ENCODE measurements around the gene MAST4. TPM values are rescaled to one million over a fixed set of nuclear protein-coding genes. Genes with fewer than 3 reads are reported as not detected.

MAST4 gene
- total RNA-seq, 1 experiment from 2014 or later = 10.9 TPM

DNA sequence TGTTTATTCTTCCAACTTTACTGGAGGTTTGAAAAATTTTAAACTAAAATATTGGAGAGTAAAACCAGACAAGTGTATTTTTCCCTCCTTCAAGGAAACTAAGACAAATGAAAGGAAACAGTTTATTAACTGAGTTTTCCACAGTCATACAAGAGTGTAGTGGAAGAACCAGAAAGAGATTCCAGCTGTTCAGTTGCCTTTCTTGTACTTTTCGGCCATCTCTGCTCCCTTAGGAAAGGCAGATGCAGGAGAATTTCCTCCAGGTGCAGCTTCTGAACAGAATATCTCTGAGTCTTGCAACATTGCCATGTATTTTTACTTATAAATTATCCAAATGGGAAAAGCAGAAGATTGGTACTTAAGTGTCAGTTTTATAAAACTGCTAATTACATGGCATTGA is 217.1 kb downstream of the MAST4 start:
- no peak overlapping the region for H3K27ac Mint-ChIP-seq (ENCODE audit: unreplicated experiment)
- H3K9me3 Mint-ChIP-seq (ENCODE audit: low read depth, unreplicated experiment) = no peaks in the 10 kb centered on the region
- CTCF ChIA-PET = no interaction called here
- DNase-seq = no peak
- TF ChIP-seq CTCF (IDR thresholded peaks at IDR 0.05; ENCODE audit: unreplicated experiment) = no peak
- H3K4me3 Mint-ChIP-seq (ENCODE audit: low read depth, unreplicated experiment) = no peak overlapping the region
- no TSS peak for BruUV-seq (replicated peaks)
- H3K36me3 Mint-ChIP-seq (ENCODE audit: insufficient read depth, unreplicated experiment) = no peaks in the 10 kb centered on the region
- intact Hi-C loops (cut with micrococcal nuclease; ENCODE audit: unreplicated experiment) = loop anchor here (5.0 kb wide), 2 partner anchors 44 to 174 kb away; no protein-coding TSS in a partner anchor
- H3K4me1 Mint-ChIP-seq (ENCODE audit: low read depth, unreplicated experiment) = no peaks in the 10 kb centered on the region
- peaks cover 4% of the 10 kb centered on the region for H3K27me3 Mint-ChIP-seq (ENCODE audit: unreplicated experiment)

- Mint-ChIP-seq H3K4me3 (ENCODE audit: low read depth, unreplicated experiment) (no peak overlapping the region), H3K27ac (ENCODE audit: unreplicated experiment) (no peak overlapping the region), H3K9me3 (ENCODE audit: low read depth, unreplicated experiment) (no peaks in the 10 kb centered on the region), H3K4me1 (ENCODE audit: low read depth, unreplicated experiment) (no peaks in the 10 kb centered on the region), H3K27me3 (ENCODE audit: unreplicated experiment) (no peaks in the 10 kb centered on the region), H3K36me3 (ENCODE audit: insufficient read depth, unreplicated experiment) (no peaks in the 10 kb centered on the region)
- no TSS peak for BruUV-seq (replicated peaks)
- intact Hi-C loops (cut with micrococcal nuclease; ENCODE audit: unreplicated experiment) = loop anchor here (2.0 to 5.0 kb wide), 4 partner anchors 43 to 394 kb away; no protein-coding TSS in a partner anchor
- TF ChIP-seq CTCF (IDR thresholded peaks at IDR 0.05; ENCODE audit: unreplicated experiment) = peak; percentile 72
- DNase-seq = peak; percentile 54
- CTCF ChIA-PET = interaction anchor here (0.8 to 1.7 kb wide), 3 partner anchors 18 to 336 kb away, joined by 3 to 5 read pairs (median 3); no protein-coding TSS in a partner anchor
These were observed 218.2 kb downstream of the MAST4 start for GRCh38 chr5:66814146-66814991.

GRCh38 chr5:66818304-66818934 is 222.2 kb downstream of the MAST4 start:
- no TSS peak for BruUV-seq (replicated peaks)
- Mint-ChIP-seq H3K4me1 (ENCODE audit: low read depth, unreplicated experiment) (no peaks in the 10 kb centered on the region), H3K36me3 (ENCODE audit: insufficient read depth, unreplicated experiment) (no peaks in the 10 kb centered on the region), H3K9me3 (ENCODE audit: low read depth, unreplicated experiment) (no peaks in the 10 kb centered on the region), H3K27ac (ENCODE audit: unreplicated experiment) (no peak overlapping the region), H3K27me3 (ENCODE audit: unreplicated experiment) (no peaks in the 10 kb centered on the region), H3K4me3 (ENCODE audit: low read depth, unreplicated experiment) (no peak overlapping the region)
- intact Hi-C loops (cut with micrococcal nuclease; ENCODE audit: unreplicated experiment) = no loop called here
- no peak for TF ChIP-seq CTCF (IDR thresholded peaks at IDR 0.05; ENCODE audit: unreplicated experiment)
- DNase-seq = no peak
- CTCF ChIA-PET = interaction anchor here (0.6 kb wide), 1 partner anchor 11 kb away, joined by 3 read pairs; no protein-coding TSS in a partner anchor

GRCh38 chr5:66818935-66819328 is 222.7 kb downstream of the MAST4 start:
- H3K4me3 Mint-ChIP-seq (ENCODE audit: low read depth, unreplicated experiment) = no peak overlapping the region
- no peaks in the 10 kb centered on the region for H3K9me3 Mint-ChIP-seq (ENCODE audit: low read depth, unreplicated experiment)
- no peaks in the 10 kb centered on the region for H3K27me3 Mint-ChIP-seq (ENCODE audit: unreplicated experiment)
- no peak for DNase-seq
- BruUV-seq (replicated peaks) = no TSS peak
- no peak for TF ChIP-seq CTCF (IDR thresholded peaks at IDR 0.05; ENCODE audit: unreplicated experiment)
- H3K4me1 Mint-ChIP-seq (ENCODE audit: low read depth, unreplicated experiment) = no peaks in the 10 kb centered on the region
- intact Hi-C loops (cut with micrococcal nuclease; ENCODE audit: unreplicated experiment) = no loop called here
- CTCF ChIA-PET = interaction anchor here (0.6 kb wide), 1 partner anchor 10 kb away, joined by 3 read pairs; no protein-coding TSS in a partner anchor
- no peaks in the 10 kb centered on the region for H3K36me3 Mint-ChIP-seq (ENCODE audit: insufficient read depth, unreplicated experiment)
- no peak overlapping the region for H3K27ac Mint-ChIP-seq (ENCODE audit: unreplicated experiment)
